WERI-Rb-1 (cell line): Measurements from ENCODE around the gene PHACTR3.

Experiments used
- DNase-seq: peaks from one replicate; pipeline ENCODE4 v3.0.0-alpha.2; 2020
- H3K27ac ChIP-seq: fragments of 250-450 bp; sonication (Bioruptor Pico); 2 replicates; pipeline ENCODE4 v1.5.1; 2020; ENCODE audit warnings: mild to moderate bottlenecking, moderate library complexity
- H3K27me3 ChIP-seq: fragments of 250-450 bp; sonication (Bioruptor Pico); 2 replicates; pipeline ENCODE4 v1.5.1; 2021; ENCODE audit warnings: mild to moderate bottlenecking, low read depth, moderate library complexity; ENCODE audit not compliant: insufficient read depth, severe bottlenecking
- H3K36me3 ChIP-seq: fragments of 250-450 bp; sonication (Bioruptor Pico); 2 replicates; pipeline ENCODE4 v1.5.1; 2020; ENCODE audit warnings: mild to moderate bottlenecking, moderate library complexity
- H3K4me3 ChIP-seq: 2 replicates; pipeline ENCODE4 v1.5.1; 2011; ENCODE audit warnings: low read depth, mild to moderate bottlenecking, control low read depth, low read length
- H3K9me3 ChIP-seq: fragments of 250-450 bp; sonication (Bioruptor Pico); 2 replicates; pipeline ENCODE4 v1.5.1; 2021; ENCODE audit warnings: mild to moderate bottlenecking, moderate library complexity; ENCODE audit not compliant: severe bottlenecking
- CTCF ChIP-seq: IDR thresholded peaks from 2 replicates; pipeline ENCODE4 v1.5.1; 2011; ENCODE audit warnings: low read depth, mild to moderate bottlenecking, control low read depth, inconsistent platforms, low read length

PHACTR3 gene

GRCh38 chr20:59580146-59580946, 24.0 kb upstream of the PHACTR3 start:
- H3K36me3 ChIP-seq, result no peaks in the 10 kb centered on the region
- H3K27me3 ChIP-seq, result peaks cover 95% of the 10 kb centered on the region
- H3K27ac ChIP-seq, result no peak overlapping the region
- TF ChIP-seq CTCF, result no peak
- no peak overlapping the region for H3K4me3 ChIP-seq
- H3K9me3 ChIP-seq, result no peaks in the 10 kb centered on the region
- no peak for DNase-seq

- H3K36me3 ChIP-seq, result no peaks in the 10 kb centered on the region
- DNase-seq, result no peak
- no peaks in the 10 kb centered on the region for H3K9me3 ChIP-seq
- H3K4me3 ChIP-seq, result no peak overlapping the region
- no peak overlapping the region for H3K27ac ChIP-seq
- H3K27me3 ChIP-seq, result peaks cover 95% of the 10 kb centered on the region
- TF ChIP-seq CTCF, result no peak
Measured at GRCh38 chr20:59580991-59581401, 23.3 kb upstream of the PHACTR3 start.

- H3K27me3 ChIP-seq, result peaks cover 95% of the 10 kb centered on the region
- no peaks in the 10 kb centered on the region for H3K9me3 ChIP-seq
- no peak overlapping the region for H3K4me3 ChIP-seq
- no peak overlapping the region for H3K27ac ChIP-seq
- TF ChIP-seq CTCF, result no peak
- DNase-seq, result no peak
- H3K36me3 ChIP-seq, result no peaks in the 10 kb centered on the region
Measured at GRCh38 chr20:59581993-59582679, 22.2 kb upstream of the PHACTR3 start.

- DNase-seq, result no peak
- Histone ChIP-seq H3K36me3 (no peaks in the 10 kb centered on the region), H3K27me3 (peaks cover 97% of the 10 kb centered on the region), H3K27ac (no peak overlapping the region), H3K4me3 (no peak overlapping the region), H3K9me3 (no peaks in the 10 kb centered on the region)
- no peak for TF ChIP-seq CTCF
Measured at GRCh38 chr20:59583428-59584277, 20.7 kb upstream of the PHACTR3 start.

GRCh38 chr20:59584278-59584925, 19.9 kb upstream of the PHACTR3 start:
- H3K36me3 ChIP-seq, result no peaks in the 10 kb centered on the region
- H3K27me3 ChIP-seq, result peaks cover 97% of the 10 kb centered on the region
- H3K4me3 ChIP-seq, result no peak overlapping the region
- no peak for TF ChIP-seq CTCF
- DNase-seq, result no peak
- H3K27ac ChIP-seq, result no peak overlapping the region
- H3K9me3 ChIP-seq, result no peaks in the 10 kb centered on the region
